Measurements from ENCODE around the gene PARD3B.

DNA sequence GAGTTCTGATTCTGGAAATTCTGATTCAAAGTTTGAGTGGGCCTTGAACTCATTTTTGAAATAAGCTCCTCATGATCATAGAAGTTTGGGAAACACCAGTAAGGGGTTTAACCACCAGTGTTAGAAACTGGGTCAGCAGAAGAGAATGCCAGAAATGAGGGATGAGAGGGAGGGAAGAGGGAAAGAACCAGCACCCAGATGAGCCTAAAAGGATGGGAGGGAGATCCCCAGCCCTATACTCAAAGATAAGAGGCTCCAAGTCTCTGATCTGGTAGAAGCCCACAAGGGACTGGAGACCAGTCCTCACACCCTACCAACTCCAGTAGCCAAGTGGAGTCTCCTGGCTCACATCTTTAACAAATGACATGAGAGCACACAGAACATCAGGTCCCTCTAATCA is 832.0 kb downstream of the PARD3B start:
- TF ChIP-seq POLR2A (IDR thresholded peaks at IDR 0.05; ENCODE audit: low read length) = no peak
- no peak for TF ChIP-seq GATA1 (IDR thresholded peaks at IDR 0.05; ENCODE audit: low read depth, low read length)

Data from erythroblast (primary cell).